Osteocyte (in vitro differentiated cells): ENCODE data around the gene CTDSPL2. TPM values are rescaled to one million over a fixed set of nuclear protein-coding genes. Genes with fewer than 3 reads are reported as not detected.

Source experiments
- DNase-seq: peaks from one replicate; pipeline ENCODE4 v3.0.0; 2021; ENCODE audit warnings: mixed read lengths; ENCODE audit not compliant: unreplicated experiment; ENCODE audit errors: extremely low spot score
- H3K27ac Mint-ChIP-seq: one replicate; pipeline ENCODE4 v1.8.0; 2021; ENCODE audit warnings: mild to moderate bottlenecking, mixed read lengths; ENCODE audit not compliant: unreplicated experiment
- H3K27me3 Mint-ChIP-seq: one replicate; pipeline ENCODE4 v1.8.0; 2021; ENCODE audit warnings: mixed read lengths; ENCODE audit not compliant: unreplicated experiment
- H3K36me3 Mint-ChIP-seq: one replicate; pipeline ENCODE4 v1.8.0; 2021; ENCODE audit warnings: mixed read lengths; ENCODE audit not compliant: unreplicated experiment
- H3K4me1 Mint-ChIP-seq: one replicate; pipeline ENCODE4 v1.8.0; 2021; ENCODE audit warnings: mixed read lengths; ENCODE audit not compliant: unreplicated experiment
- H3K4me3 Mint-ChIP-seq: one replicate; pipeline ENCODE4 v1.8.0; 2021; ENCODE audit warnings: mild to moderate bottlenecking, moderate library complexity, mixed read lengths; ENCODE audit not compliant: unreplicated experiment
- H3K9me3 Mint-ChIP-seq: one replicate; pipeline ENCODE4 v1.8.0; 2021; ENCODE audit warnings: mixed read lengths; ENCODE audit not compliant: unreplicated experiment
- total RNA-seq: library from RNA; stranded (reverse); gene quantifications from 2 replicates; pipeline ENCODE4 v1.2.1, GENCODE V29; 2021
- TF ChIP-seq, protein P1 (sequence below): fragments of 200-600 bp; sonication (generic); IDR thresholded peaks from 2 replicates; pipeline ENCODE4 v1.5.0; 2021; ENCODE audit warnings: antibody characterized with exemption, mild to moderate bottlenecking, moderate library complexity

Gene CTDSPL2
- total RNA-seq, 1 donor from 2014 or later, result 53.3 TPM

DNA sequence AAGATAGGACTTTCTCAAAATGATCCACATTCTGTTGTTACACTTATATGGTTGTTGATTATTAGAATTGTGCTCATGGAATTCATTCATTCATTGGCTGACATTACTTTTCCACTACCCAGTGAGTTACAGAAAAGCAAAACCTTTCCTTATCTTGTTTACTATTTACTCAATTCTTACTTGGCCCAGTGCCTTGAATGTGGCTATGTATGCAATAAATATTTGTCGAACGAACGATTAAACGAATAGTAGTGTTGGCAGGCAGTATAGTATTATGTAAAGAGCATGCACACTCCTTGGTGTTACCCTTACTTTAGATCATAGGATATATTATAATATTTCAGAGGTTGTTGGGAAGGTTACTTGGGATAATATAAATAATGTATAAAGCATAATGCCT lies 31.0 kb downstream of the CTDSPL2 start:
- no peak overlapping the region for H3K27ac Mint-ChIP-seq
- H3K27me3 Mint-ChIP-seq, result no peaks in the 10 kb centered on the region
- TF ChIP-seq, protein P1, sequence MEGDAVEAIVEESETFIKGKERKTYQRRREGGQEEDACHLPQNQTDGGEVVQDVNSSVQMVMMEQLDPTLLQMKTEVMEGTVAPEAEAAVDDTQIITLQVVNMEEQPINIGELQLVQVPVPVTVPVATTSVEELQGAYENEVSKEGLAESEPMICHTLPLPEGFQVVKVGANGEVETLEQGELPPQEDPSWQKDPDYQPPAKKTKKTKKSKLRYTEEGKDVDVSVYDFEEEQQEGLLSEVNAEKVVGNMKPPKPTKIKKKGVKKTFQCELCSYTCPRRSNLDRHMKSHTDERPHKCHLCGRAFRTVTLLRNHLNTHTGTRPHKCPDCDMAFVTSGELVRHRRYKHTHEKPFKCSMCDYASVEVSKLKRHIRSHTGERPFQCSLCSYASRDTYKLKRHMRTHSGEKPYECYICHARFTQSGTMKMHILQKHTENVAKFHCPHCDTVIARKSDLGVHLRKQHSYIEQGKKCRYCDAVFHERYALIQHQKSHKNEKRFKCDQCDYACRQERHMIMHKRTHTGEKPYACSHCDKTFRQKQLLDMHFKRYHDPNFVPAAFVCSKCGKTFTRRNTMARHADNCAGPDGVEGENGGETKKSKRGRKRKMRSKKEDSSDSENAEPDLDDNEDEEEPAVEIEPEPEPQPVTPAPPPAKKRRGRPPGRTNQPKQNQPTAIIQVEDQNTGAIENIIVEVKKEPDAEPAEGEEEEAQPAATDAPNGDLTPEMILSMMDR, result no peak
- peaks cover 11% of the 10 kb centered on the region for H3K36me3 Mint-ChIP-seq
- no peak for DNase-seq
- H3K4me1 Mint-ChIP-seq, result peaks cover 4% of the 10 kb centered on the region
- H3K9me3 Mint-ChIP-seq, result no peaks in the 10 kb centered on the region
- H3K4me3 Mint-ChIP-seq, result no peak overlapping the region

DNA sequence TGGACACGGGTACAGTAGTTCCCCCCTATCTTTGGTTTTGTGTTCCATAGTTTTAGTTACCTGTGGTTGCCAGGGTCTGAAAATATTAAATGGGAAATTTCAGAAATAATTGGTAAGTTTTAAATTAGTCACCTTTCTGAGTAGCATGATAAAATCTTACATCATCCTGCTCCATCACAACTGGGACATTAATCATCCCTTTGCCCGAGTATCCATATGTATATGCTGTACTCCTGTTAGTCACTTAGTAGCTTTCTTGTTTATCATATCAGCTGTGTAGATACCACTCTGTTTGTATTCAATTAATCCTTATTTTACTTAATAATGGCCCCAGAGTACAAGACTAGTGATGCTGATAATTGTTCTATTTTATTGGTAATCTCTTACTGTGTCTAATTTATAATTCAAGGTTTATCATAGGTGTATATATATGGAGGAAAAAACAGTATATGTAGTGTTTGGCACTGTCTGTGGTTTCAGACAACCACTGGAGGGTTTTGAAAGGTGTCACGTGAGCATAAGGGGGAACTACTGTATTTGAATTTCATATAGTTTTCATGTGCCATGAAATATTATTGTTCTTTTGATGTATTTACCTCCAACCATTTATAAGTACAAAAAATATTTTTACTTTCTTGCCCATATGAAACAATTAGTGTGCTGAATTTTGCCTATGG lies 41.4 kb downstream of the CTDSPL2 start:
- no peak for DNase-seq
- H3K9me3 Mint-ChIP-seq, result peaks cover 3% of the 10 kb centered on the region
- TF ChIP-seq, protein P1, result no peak
- peak overlapping the region; percentile 15 for H3K27ac Mint-ChIP-seq
- H3K27me3 Mint-ChIP-seq, result no peaks in the 10 kb centered on the region
- H3K4me3 Mint-ChIP-seq, result no peak overlapping the region
- peaks cover 26% of the 10 kb centered on the region for H3K36me3 Mint-ChIP-seq
- H3K4me1 Mint-ChIP-seq, result no peaks in the 10 kb centered on the region

DNA sequence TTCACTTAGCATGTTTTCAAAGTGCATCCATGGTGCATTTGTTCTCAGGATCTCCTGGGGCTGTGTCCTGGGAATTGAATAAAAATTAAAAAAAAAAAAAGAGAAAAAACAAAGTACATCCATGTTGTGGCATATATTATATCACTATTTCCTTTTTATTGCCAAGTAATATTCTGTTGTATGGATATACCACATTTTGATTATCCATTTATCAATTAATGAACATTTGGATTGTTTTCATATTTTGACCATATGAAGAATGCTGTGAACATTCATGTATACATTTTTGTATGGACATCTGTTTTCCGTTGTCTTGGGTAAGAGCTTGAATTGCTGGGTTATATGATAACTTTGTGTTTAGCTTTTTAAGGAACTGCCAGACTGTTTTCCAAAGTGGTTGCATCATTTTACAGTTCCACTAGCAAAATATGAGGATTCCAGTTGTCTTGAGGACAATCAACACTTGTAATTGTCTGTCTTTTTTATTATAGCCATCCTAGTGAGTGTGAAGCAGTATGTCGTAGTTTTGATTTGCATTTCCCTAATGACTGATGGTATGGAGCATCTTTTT lies 44.5 kb downstream of the CTDSPL2 start:
- H3K9me3 Mint-ChIP-seq, result peaks cover 3% of the 10 kb centered on the region
- H3K27ac Mint-ChIP-seq, result no peak overlapping the region
- H3K27me3 Mint-ChIP-seq, result no peaks in the 10 kb centered on the region
- no peak overlapping the region for H3K4me3 Mint-ChIP-seq
- peaks cover 23% of the 10 kb centered on the region for H3K36me3 Mint-ChIP-seq
- no peak for DNase-seq
- H3K4me1 Mint-ChIP-seq, result no peaks in the 10 kb centered on the region
- TF ChIP-seq, protein P1, result no peak

DNA sequence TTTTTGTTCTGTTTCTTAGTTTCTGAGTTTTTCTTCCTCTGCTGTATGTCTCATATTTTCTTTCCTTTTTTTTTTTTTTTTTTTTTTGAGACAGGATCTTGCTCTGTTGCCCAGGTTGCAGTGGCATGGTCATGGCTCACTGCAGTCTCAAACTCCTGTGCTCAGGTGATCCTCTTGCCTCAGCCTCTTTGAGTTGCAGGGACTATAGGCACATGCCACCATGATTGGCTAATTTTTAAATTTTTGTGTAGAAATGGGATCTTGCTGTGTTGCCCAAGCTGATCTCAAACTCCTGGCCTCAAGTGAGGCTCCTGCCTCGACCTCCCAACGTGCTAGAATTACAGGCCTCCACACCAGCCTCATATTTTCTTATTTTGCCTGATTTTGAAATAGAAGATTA lies 51.9 kb downstream of the CTDSPL2 start:
- no peak for DNase-seq
- no peaks in the 10 kb centered on the region for H3K27me3 Mint-ChIP-seq
- TF ChIP-seq, protein P1, result no peak
- peak overlapping the region; percentile 50 for H3K27ac Mint-ChIP-seq
- no peaks in the 10 kb centered on the region for H3K9me3 Mint-ChIP-seq
- H3K36me3 Mint-ChIP-seq, result peaks cover 5% of the 10 kb centered on the region
- no peak overlapping the region for H3K4me3 Mint-ChIP-seq
- no peaks in the 10 kb centered on the region for H3K4me1 Mint-ChIP-seq

DNA sequence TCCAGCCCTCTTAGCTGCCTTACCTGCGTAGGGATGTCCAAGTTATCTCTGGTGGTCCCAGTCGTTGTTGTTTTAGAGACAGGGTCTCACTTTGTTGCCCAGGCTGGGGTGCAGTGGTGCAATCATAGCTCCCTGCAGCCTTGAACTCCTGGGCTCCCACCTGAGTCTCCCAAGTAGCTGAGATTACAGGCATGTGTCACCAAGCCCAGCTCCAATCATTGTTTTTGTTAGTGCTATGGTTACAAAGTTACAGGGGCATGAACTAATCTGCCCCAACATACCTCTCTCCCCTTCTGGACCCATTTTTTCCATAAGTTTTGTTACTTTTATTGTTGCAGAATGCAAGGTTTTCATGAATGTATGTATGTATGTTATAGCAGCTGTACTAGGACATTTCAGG lies 54.7 kb downstream of the CTDSPL2 start:
- no peaks in the 10 kb centered on the region for H3K27me3 Mint-ChIP-seq
- DNase-seq, result no peak
- peaks cover 2% of the 10 kb centered on the region for H3K4me1 Mint-ChIP-seq
- H3K36me3 Mint-ChIP-seq, result peaks cover 4% of the 10 kb centered on the region
- no peak overlapping the region for H3K4me3 Mint-ChIP-seq
- H3K9me3 Mint-ChIP-seq, result no peaks in the 10 kb centered on the region
- TF ChIP-seq, protein P1, result no peak
- H3K27ac Mint-ChIP-seq, result no peak overlapping the region
